Nephron (organoid): Measurements from ENCODE around the gene TNS1.

Source experiments
- H3K27ac Mint-ChIP-seq, 3 experiments: 2 replicates each; pipeline ENCODE4 v1.8.0; 2020; ENCODE audit warnings: mixed read lengths in 3 of 3, mild to moderate bottlenecking in 2 of 3, moderate library complexity in 1 of 3
- H3K27me3 Mint-ChIP-seq: 2 replicates; pipeline ENCODE4 v1.8.0; 2021; ENCODE audit warnings: low read depth, mild to moderate bottlenecking, moderate library complexity, mixed read lengths
- H3K36me3 Mint-ChIP-seq: 2 replicates; pipeline ENCODE4 v1.8.0; 2020; ENCODE audit warnings: low read depth, mixed read lengths
- H3K4me1 Mint-ChIP-seq: 2 replicates; pipeline ENCODE4 v1.8.0; 2020; ENCODE audit warnings: mixed read lengths
- H3K4me3 Mint-ChIP-seq, 3 experiments: 2 replicates each; pipeline ENCODE4 v1.8.0; 2020; ENCODE audit warnings: mild to moderate bottlenecking in 3 of 3, mixed read lengths in 3 of 3, moderate library complexity in 2 of 3
- H3K9me3 Mint-ChIP-seq: 2 replicates; pipeline ENCODE4 v1.8.0; 2020; ENCODE audit warnings: mixed read lengths
- CTCF ChIP-seq, 3 experiments: fragments of 200-600 bp; sonication (generic); IDR thresholded peaks; one replicate each; pipeline ENCODE4 v1.5.0; 2021; ENCODE audit warnings: antibody characterized with exemption in 3 of 3; ENCODE audit not compliant: unreplicated experiment in 3 of 3

The TNS1 gene

DNA sequence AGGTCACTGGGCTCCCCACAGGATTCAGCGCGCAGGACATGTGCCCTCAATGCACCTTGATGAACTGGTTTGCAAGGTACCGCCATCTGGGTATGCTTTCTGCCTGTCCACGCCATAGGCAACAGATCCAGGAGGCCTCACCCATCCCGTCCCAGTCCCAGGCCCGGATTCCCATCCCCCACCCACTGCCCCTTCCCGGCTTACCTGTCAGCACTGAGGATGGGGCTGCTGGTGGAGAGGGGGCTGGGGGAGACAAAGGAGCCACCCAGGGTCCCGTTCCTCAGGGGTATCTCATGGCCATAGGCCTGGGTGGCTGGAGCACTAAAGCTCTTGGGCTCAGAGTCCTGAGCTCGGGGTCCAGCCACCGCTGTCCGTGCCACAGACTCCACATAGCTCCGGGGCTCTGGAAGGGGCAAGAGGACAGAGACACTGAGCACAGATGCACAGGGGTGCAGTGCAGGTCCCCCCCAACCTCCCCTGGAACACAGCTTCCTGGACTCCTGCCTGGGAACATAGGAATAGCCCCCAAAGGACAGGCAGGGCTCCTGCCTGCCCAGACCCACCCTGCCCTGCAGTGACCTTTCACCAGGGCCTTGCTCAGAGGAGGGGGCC is 181.2 kb downstream of the TNS1 start:
- Mint-ChIP-seq H3K4me1 (peaks cover 46% of the 10 kb centered on the region), H3K4me3 (no peak overlapping the region), H3K36me3 (peaks cover 35% of the 10 kb centered on the region), H3K9me3 (no peaks in the 10 kb centered on the region), H3K27me3 (no peaks in the 10 kb centered on the region), H3K27ac (no peak overlapping the region)
- no peak for TF ChIP-seq CTCF (IDR thresholded peaks at IDR 0.05; ENCODE audit: unreplicated experiment in 3 of 3)

- peak overlapping the region in 2 of 3 experiments; percentile 44 to 77 for H3K27ac Mint-ChIP-seq
- no peak overlapping the region for H3K4me3 Mint-ChIP-seq
- H3K4me1 Mint-ChIP-seq = peaks cover 46% of the 10 kb centered on the region
- no peaks in the 10 kb centered on the region for H3K9me3 Mint-ChIP-seq
- H3K27me3 Mint-ChIP-seq = no peaks in the 10 kb centered on the region
- peaks cover 39% of the 10 kb centered on the region for H3K36me3 Mint-ChIP-seq
- no peak for TF ChIP-seq CTCF (IDR thresholded peaks at IDR 0.05; ENCODE audit: unreplicated experiment in 3 of 3)
Observed at GRCh38 chr2:217820904-217821303, 181.9 kb downstream of the TNS1 start.

GRCh38 chr2:217820091-217820819 is 182.5 kb downstream of the TNS1 start:
- Mint-ChIP-seq H3K27ac (peak overlapping the region; percentile 14 to 77 (median 44)), H3K4me1 (peaks cover 52% of the 10 kb centered on the region), H3K36me3 (peaks cover 46% of the 10 kb centered on the region), H3K27me3 (no peaks in the 10 kb centered on the region), H3K4me3 (no peak overlapping the region), H3K9me3 (no peaks in the 10 kb centered on the region)
- TF ChIP-seq CTCF (IDR thresholded peaks at IDR 0.05; ENCODE audit: unreplicated experiment in 3 of 3) = no peak

DNA sequence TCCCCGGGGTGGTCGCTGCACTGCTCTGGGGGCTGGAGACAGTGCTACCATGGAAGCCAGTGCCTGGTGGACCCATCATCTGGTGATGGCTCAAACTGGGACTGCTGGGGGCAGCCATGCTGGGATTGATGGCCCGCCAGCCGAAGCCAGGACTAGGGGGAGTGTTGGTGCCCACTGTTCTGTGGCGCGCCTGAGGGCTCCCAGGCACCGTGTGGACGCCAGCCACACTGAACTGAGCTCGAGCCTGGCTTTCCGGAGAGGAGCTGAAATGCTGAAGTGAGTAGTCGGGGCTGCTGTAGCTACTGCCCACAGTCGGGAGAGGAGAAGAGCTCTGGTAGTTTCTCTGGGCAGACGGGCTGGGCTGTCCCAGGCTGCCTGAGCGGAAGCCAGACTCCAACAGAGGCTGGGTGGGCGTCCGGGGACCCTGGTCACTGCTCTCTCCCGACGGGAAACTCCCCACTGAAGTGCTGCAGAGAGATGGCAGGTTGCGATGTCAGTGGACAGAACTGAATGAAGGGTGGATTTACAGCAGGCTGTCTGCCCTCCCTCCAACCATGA is 184.4 kb downstream of the TNS1 start:
- no peaks in the 10 kb centered on the region for H3K9me3 Mint-ChIP-seq
- H3K27me3 Mint-ChIP-seq = no peaks in the 10 kb centered on the region
- TF ChIP-seq CTCF (IDR thresholded peaks at IDR 0.05; ENCODE audit: unreplicated experiment in 3 of 3) = no peak
- no peak overlapping the region for H3K4me3 Mint-ChIP-seq
- peaks cover 62% of the 10 kb centered on the region for H3K4me1 Mint-ChIP-seq
- H3K27ac Mint-ChIP-seq = no peak overlapping the region
- peaks cover 63% of the 10 kb centered on the region for H3K36me3 Mint-ChIP-seq

- Mint-ChIP-seq H3K36me3 (peaks cover 70% of the 10 kb centered on the region), H3K9me3 (no peaks in the 10 kb centered on the region), H3K27me3 (no peaks in the 10 kb centered on the region), H3K27ac (peak overlapping the region; percentile 16 to 94 (median 91)), H3K4me1 (peaks cover 58% of the 10 kb centered on the region), H3K4me3 (no peak overlapping the region)
- no peak for TF ChIP-seq CTCF (IDR thresholded peaks at IDR 0.05; ENCODE audit: unreplicated experiment in 3 of 3)
Observed at GRCh38 chr2:217817466-217818292, 185.1 kb downstream of the TNS1 start.
